Loucy (cell line): Measurements from ENCODE around the gene DOCK10.

Source experiments
- H2AFZ ChIP-seq: fragments of 200-600 bp; sonication (generic); 2 replicates; pipeline ENCODE4 v1.6.0; 2016; ENCODE audit warnings: antibody characterized with exemption, mild to moderate bottlenecking, low read length, moderate library complexity
- H3F3A ChIP-seq: fragments of 200-600 bp; 2 replicates; pipeline ENCODE4 v1.6.0; 2016; ENCODE audit warnings: antibody characterized with exemption, low read depth, mild to moderate bottlenecking
- H3K27me3 ChIP-seq: fragments of 200-600 bp; sonication (generic); 2 replicates; pipeline ENCODE4 v1.6.1; 2014; ENCODE audit warnings: low read length, mild to moderate bottlenecking; ENCODE audit not compliant: insufficient read depth, poor library complexity, severe bottlenecking
- H3K36me3 ChIP-seq: fragments of 200-600 bp; sonication (generic); 2 replicates; pipeline ENCODE4 v1.6.1; 2016; ENCODE audit warnings: low read length; ENCODE audit not compliant: insufficient read depth
- H3K4me1 ChIP-seq: fragments of 200-600 bp; sonication (generic); 2 replicates; pipeline ENCODE4 v1.5.1; 2014; ENCODE audit warnings: low read length, mild to moderate bottlenecking; ENCODE audit not compliant: insufficient read depth, poor library complexity, severe bottlenecking
- H3K4me2 ChIP-seq: fragments of 200-600 bp; sonication (generic); 2 replicates; pipeline ENCODE4 v1.6.0; 2014; ENCODE audit warnings: antibody characterized with exemption, low read length, low read depth, mild to moderate bottlenecking; ENCODE audit not compliant: poor library complexity, severe bottlenecking
- H3K4me3 ChIP-seq: fragments of 200-600 bp; sonication (generic); 2 replicates; pipeline ENCODE4 v1.5.1; 2014; ENCODE audit warnings: low read length, mild to moderate bottlenecking, mixed read lengths; ENCODE audit not compliant: poor library complexity, severe bottlenecking
- H3K79me2 ChIP-seq: fragments of 200-600 bp; sonication (generic); 2 replicates; pipeline ENCODE4 v1.6.1; 2014; ENCODE audit warnings: low read length; ENCODE audit not compliant: insufficient read depth
- H3K9ac ChIP-seq: fragments of 200-600 bp; sonication (generic); 2 replicates; pipeline ENCODE4 v1.6.0; 2014; ENCODE audit warnings: mild to moderate bottlenecking, low read depth, low read length, moderate library complexity; ENCODE audit not compliant: poor library complexity, severe bottlenecking
- H3K9me2 ChIP-seq: fragments of 200-600 bp; sonication (generic); replicated peaks from 2 replicates; pipeline ENCODE4 v1.6.1; 2016; ENCODE audit warnings: low read depth, low read length, mixed read lengths
- H3K9me3 ChIP-seq: fragments of 200-600 bp; sonication (generic); 2 replicates; pipeline ENCODE4 v1.6.1; 2014; ENCODE audit warnings: mild to moderate bottlenecking, antibody characterized with exemption, low read length, low read depth; ENCODE audit not compliant: insufficient read depth
- H4K20me1 ChIP-seq: fragments of 200-600 bp; sonication (generic); 2 replicates; pipeline ENCODE4 v1.6.0; 2014; ENCODE audit warnings: antibody characterized with exemption, low read length, mild to moderate bottlenecking; ENCODE audit not compliant: insufficient read depth, poor library complexity, severe bottlenecking
- CTCF ChIP-seq: fragments of 200-600 bp; sonication (generic); conservative IDR thresholded peaks from 2 replicates; pipeline ENCODE4 v1.5.1; 2014; ENCODE audit warnings: mild to moderate bottlenecking, antibody characterized with exemption, low read length
- EZH2phosphoT487 ChIP-seq: fragments of 200-600 bp; IDR thresholded peaks from 2 replicates; pipeline ENCODE4 v1.6.1; 2018; ENCODE audit warnings: antibody characterized with exemption, mild to moderate bottlenecking, moderate library complexity, borderline replicate concordance

The DOCK10 gene

GRCh38 chr2:224982910-224983711, 59.2 kb downstream of the DOCK10 start:
- peak overlapping the region; percentile 31 for H3K4me3 ChIP-seq

GRCh38 chr2:224982226-224982625, 60.0 kb downstream of the DOCK10 start:
- Histone ChIP-seq H3F3A (no peaks in the 10 kb centered on the region), H3K4me3 (no peak overlapping the region), H3K4me1 (peaks cover 25% of the 10 kb centered on the region), H3K9me2 (no peaks in the 10 kb centered on the region), H3K9me3 (no peaks in the 10 kb centered on the region), H3K9ac (no peak overlapping the region), H3K27me3 (no peaks in the 10 kb centered on the region), H2AFZ (no peak overlapping the region), H4K20me1 (no peaks in the 10 kb centered on the region), H3K79me2 (no peaks in the 10 kb centered on the region), H3K36me3 (no peaks in the 10 kb centered on the region), H3K4me2 (no peak overlapping the region)
- TF ChIP-seq CTCF (no peak), EZH2phosphoT487 (no peak)

More at GRCh38 chr2:224982910-224983711, 59.2 kb downstream of the DOCK10 start:
- peak overlapping the region; percentile 52 for H3K4me2 ChIP-seq
- no peaks in the 10 kb centered on the region for H3K9me3 ChIP-seq
- no peaks in the 10 kb centered on the region for H4K20me1 ChIP-seq
- H3K36me3 ChIP-seq: no peaks in the 10 kb centered on the region
- H3K79me2 ChIP-seq: no peaks in the 10 kb centered on the region
- no peaks in the 10 kb centered on the region for H3K27me3 ChIP-seq
- no peaks in the 10 kb centered on the region for H3F3A ChIP-seq
- TF ChIP-seq EZH2phosphoT487 (no peak), CTCF (no peak)
- H3K4me1 ChIP-seq: peaks cover 25% of the 10 kb centered on the region
- H3K9me2 ChIP-seq: no peaks in the 10 kb centered on the region
- peak overlapping the region; percentile 55; the same call in 1 of the 2 replicates for H2AFZ ChIP-seq
- H3K9ac ChIP-seq: no peak overlapping the region

DNA sequence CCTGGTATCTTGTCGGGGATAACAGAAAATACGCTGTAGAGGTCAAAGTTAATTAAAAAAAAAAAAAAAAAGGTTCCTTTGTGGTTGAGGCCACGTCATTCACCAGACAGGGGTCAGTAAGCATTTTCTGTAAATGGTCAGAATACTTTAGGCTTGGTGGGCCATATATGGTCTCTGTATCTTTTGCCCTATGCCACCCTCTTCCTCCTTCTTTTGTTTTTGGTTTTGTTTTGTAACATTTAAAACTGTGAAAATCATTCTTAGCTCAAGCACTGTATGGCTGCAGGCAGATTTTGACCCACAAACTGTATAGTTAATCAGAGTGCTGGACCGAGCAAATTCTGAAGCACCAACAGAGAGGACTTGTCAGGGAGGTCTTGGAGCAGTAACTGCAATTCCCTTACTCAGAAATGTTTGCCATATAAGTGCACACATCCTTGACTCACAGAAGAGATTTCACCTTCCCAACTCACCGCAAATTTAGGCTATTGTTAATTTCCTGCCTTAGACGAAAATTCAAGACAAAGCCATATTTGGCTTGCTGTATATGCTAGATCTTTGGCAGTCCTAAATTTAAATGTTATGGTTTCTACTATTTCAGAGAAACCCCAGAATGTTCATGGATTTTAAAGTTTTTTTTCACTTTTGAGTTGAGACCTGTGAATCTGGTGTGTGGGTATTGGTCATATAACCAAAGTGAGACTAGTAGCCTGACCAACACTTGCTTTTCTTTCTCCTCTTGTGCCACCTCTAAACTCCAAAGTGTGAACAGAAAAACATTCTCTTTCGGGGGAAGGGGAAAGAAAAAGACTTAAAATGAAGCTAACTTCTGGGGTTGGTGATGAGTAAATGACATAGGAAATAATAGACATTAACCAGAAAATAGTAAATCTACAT, 65.4 kb downstream of the DOCK10 start:
- no peaks in the 10 kb centered on the region for H3F3A ChIP-seq
- H2AFZ ChIP-seq: no peak overlapping the region
- TF ChIP-seq EZH2phosphoT487: no peak
- TF ChIP-seq CTCF: no peak
- no peak overlapping the region for H3K9ac ChIP-seq
- H3K79me2 ChIP-seq: no peaks in the 10 kb centered on the region
- H3K27me3 ChIP-seq: no peaks in the 10 kb centered on the region
- no peaks in the 10 kb centered on the region for H3K4me1 ChIP-seq
- no peaks in the 10 kb centered on the region for H4K20me1 ChIP-seq
- no peak overlapping the region for H3K4me3 ChIP-seq
- no peaks in the 10 kb centered on the region for H3K9me3 ChIP-seq
- no peaks in the 10 kb centered on the region for H3K36me3 ChIP-seq
- no peak overlapping the region for H3K4me2 ChIP-seq
- H3K9me2 ChIP-seq: no peaks in the 10 kb centered on the region
